ENCODE results near the gene PEAK3. TPM values are rescaled to one million over a fixed set of nuclear protein-coding genes. Genes with fewer than 3 reads are reported as not detected.

Gene PEAK3
- total RNA-seq, 4 donors from 2014 or later, result 0.27 to 1.6 (median 0.59) TPM

DNA sequence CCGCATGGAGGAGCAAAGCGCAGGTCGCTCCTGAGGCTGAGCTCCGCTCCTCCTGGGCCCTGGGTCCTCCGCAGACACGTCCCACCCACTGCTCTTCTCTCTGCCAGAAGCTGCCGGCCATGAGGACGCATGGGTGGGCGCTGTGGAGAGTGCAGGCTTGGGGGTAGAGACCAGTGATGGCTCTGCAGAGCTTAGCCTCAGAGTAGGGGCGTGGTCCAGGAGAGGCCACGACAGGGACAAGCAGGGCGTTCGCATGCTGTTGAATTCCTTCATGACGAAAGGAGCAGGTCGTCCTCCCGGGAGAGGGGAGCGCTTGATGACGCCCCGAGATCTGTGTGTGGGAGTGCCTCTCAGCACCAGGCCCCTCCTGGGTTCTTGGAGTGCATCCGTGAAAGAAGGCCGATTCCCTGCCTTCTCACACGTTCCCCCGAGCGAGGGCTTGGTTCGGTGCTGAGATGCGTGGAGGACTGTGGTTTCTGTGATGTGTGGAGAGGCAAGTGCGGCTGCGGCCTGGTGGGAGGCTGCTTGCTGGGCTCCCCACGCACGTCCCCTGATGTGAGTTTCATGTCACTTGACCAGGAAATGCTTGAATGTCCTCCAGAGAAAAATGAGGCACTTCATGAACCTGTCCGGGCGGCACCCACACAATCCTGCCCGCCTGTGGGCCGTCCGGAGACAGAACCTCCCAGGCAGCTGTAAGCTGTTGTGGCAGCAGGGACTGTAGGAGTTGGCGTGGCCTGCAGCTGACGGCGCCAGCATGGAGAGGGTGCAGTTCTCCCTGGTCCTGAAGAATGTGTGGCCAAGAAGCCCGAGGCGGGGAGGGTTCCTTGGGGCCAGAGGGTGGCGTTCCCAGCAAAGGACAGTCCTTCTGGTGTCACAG lies 40.9 kb downstream of the PEAK3 start:
- H3K4me1 ChIP-seq, result peaks cover 46 to 52% of the 10 kb centered on the region in 2 donors
- H3K27ac ChIP-seq, result peak overlapping the region in 2 of 3 donors; percentile 62 to 78
- H3K4me3 ChIP-seq (replicated peaks in 1 of 3), result no peak overlapping the region
- H3K27me3 ChIP-seq, result no peaks in the 10 kb centered on the region
- peak; percentile 38 to 56 for DNase-seq
- H3K9me3 ChIP-seq, result no peaks in the 10 kb centered on the region
- no peak for TF ChIP-seq POLR2A (IDR thresholded peaks at IDR 0.05)
- TF ChIP-seq, protein P1, sequence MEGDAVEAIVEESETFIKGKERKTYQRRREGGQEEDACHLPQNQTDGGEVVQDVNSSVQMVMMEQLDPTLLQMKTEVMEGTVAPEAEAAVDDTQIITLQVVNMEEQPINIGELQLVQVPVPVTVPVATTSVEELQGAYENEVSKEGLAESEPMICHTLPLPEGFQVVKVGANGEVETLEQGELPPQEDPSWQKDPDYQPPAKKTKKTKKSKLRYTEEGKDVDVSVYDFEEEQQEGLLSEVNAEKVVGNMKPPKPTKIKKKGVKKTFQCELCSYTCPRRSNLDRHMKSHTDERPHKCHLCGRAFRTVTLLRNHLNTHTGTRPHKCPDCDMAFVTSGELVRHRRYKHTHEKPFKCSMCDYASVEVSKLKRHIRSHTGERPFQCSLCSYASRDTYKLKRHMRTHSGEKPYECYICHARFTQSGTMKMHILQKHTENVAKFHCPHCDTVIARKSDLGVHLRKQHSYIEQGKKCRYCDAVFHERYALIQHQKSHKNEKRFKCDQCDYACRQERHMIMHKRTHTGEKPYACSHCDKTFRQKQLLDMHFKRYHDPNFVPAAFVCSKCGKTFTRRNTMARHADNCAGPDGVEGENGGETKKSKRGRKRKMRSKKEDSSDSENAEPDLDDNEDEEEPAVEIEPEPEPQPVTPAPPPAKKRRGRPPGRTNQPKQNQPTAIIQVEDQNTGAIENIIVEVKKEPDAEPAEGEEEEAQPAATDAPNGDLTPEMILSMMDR (IDR thresholded peaks at IDR 0.05), result no peak
- WGBS, 2 donors, result 65% methylated on average over 19 to 41 of the region's 41 CpGs
- peaks cover 30% of the 10 kb centered on the region in 2 donors for H3K36me3 ChIP-seq
- intact Hi-C loops (cut with DNase I), result no loop called here

DNA sequence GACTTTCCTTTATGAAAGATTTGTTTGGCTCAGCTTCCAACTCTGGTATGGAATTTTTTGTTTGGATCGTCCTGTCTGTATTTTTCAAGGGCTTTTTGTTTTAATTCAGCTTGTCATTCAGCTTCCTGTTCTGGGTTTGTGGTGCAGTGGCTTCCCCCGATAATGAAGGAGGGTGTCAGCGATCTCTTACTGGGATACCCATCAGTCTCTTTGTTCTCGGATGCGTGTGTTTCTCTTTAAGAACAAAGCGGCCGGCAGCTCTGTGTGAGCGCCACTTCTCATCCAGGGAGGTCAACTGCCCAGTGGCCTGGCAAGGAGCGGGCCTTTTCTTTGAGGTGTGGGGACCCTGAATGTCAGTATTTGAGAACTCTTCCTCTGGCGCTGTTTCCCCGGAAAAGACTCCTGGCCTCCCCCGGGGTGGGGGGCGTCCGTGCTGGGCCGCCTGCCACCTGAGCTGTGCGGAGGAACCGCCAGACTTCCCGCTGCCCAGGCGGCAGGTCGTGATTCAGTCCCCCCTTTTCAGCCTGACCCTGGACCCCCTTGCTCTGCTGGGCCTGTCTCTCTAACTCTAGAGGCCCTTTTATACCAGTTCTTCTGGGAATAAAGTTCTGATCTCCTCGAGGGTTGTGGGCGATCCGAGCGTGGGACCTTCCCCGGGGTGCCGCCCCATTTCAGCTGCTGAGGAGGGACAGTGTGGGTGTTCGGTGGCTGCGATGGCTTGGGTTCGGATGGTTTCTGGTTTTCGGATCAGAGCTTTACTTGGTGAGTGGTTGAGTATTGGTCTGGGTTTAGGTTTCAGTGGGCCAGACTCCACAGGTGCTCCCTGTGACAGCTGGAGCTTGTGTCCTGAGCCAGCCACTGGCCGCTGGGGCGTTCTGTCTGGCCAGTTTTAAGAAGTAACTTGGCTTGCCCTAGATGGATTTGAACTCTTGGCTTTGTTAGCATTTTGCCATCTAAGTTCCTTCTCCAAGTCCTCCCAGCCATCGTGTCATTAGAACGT lies 41.9 kb downstream of the PEAK3 start:
- Histone ChIP-seq H3K4me3 (replicated peaks in 1 of 3) (peak overlapping the region in 1 of 3 donors; percentile 13), H3K9me3 (no peaks in the 10 kb centered on the region), H3K36me3 (peaks cover 19% of the 10 kb centered on the region in 2 donors), H3K4me1 (peaks cover 51 to 55% of the 10 kb centered on the region in 2 donors), H3K27me3 (no peaks in the 10 kb centered on the region), H3K27ac (peak overlapping the region; percentile 47 to 78 (median 62))
- 40 to 42% methylated on average over 26 to 33 of the region's 34 CpGs for WGBS, 2 donors
- no peak for TF ChIP-seq POLR2A (IDR thresholded peaks at IDR 0.05)
- TF ChIP-seq, protein P1 (IDR thresholded peaks at IDR 0.05), result no peak
- DNase-seq, result peak; percentile 28 to 29
- intact Hi-C loops (cut with DNase I), result loop anchor here (5.0 kb wide), 1 partner anchor 92 kb away; no protein-coding TSS in a partner anchor

DNA sequence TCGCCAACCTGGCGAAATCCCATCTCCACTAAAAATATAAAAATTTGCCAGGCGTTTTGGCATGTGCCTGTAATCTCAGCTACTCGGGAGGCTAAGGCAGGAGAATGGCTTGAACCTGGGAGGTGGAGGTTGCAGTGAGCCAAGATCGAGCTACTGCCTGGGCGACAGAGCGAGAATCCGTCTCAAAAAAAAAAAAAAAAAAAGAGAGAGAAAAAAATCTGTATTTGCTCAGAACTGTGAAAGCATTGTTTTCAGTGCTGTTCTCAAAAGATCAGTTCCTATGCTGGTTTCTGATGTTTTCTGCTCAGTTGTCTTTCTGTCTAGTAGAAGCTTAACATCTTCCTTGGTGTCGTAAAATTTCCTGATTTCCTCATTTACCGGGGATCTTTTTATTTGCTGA lies 42.8 kb downstream of the PEAK3 start:
- peaks cover 10% of the 10 kb centered on the region in 2 donors for H3K36me3 ChIP-seq
- H3K27me3 ChIP-seq, result no peaks in the 10 kb centered on the region
- no peak for TF ChIP-seq POLR2A (IDR thresholded peaks at IDR 0.05)
- TF ChIP-seq, protein P1 (IDR thresholded peaks at IDR 0.05), result no peak
- no peak for DNase-seq
- H3K27ac ChIP-seq, result peak overlapping the region; percentile 47 to 78 (median 62)
- H3K4me3 ChIP-seq (replicated peaks in 1 of 3), result no peak overlapping the region
- intact Hi-C loops (cut with DNase I), result loop anchor here (5.0 kb wide), 1 partner anchor 93 kb away; no protein-coding TSS in a partner anchor
- H3K4me1 ChIP-seq, result peaks cover 58 to 60% of the 10 kb centered on the region in 2 donors
- 72 to 75% methylated on average over 10 of the region's 10 CpGs for WGBS, 2 donors
- no peaks in the 10 kb centered on the region for H3K9me3 ChIP-seq

DNA sequence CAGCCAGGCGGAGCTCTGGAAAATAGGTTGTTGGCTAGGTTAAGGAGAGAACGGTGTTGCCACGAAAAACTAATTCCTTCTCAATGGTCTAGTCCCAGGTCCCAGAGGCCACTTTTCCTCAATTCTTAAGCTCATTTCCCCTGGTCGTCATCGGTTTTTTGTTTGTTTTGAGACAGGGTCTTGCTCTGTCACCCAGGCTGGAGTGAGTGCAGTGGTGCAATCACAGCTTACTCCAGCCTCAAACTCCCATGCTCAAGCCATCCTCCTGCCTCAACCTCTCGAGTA lies 44.2 kb downstream of the PEAK3 start:
- DNase-seq, result no peak
- Histone ChIP-seq H3K36me3 (peaks cover 0 to 10% of the 10 kb centered on the region in 2 donors), H3K4me1 (peaks cover 58 to 67% of the 10 kb centered on the region in 2 donors), H3K9me3 (no peaks in the 10 kb centered on the region), H3K27me3 (no peaks in the 10 kb centered on the region), H3K4me3 (replicated peaks in 1 of 3) (peak overlapping the region in 1 of 3 donors; percentile 86), H3K27ac (no peak overlapping the region)
- TF ChIP-seq POLR2A (IDR thresholded peaks at IDR 0.05), result no peak
- TF ChIP-seq, protein P1 (IDR thresholded peaks at IDR 0.05), result no peak
- 70 to 77% methylated on average over 6 of the region's 6 CpGs for WGBS, 2 donors
- intact Hi-C loops (cut with DNase I), result loop anchor here (2.0 to 5.0 kb wide), 2 partner anchors 33 to 94 kb away; no protein-coding TSS in a partner anchor

Data from thyroid gland (tissue), 4 donors.